Activated naive CD4-positive, alpha-beta T cell (primary cell): ENCODE results near the gene RNF123.
"Not testable (repeated sequence)": the region's sequence is repeated elsewhere in the genome, so short reads cannot be mapped to it uniquely, and the experiment has no call there.

Source experiments
- DNase-seq, 4 experiments: peaks; one replicate each; lab custom pipeline; 2025; lab: John Stamatoyannopoulos, UW

Gene RNF123

DNA sequence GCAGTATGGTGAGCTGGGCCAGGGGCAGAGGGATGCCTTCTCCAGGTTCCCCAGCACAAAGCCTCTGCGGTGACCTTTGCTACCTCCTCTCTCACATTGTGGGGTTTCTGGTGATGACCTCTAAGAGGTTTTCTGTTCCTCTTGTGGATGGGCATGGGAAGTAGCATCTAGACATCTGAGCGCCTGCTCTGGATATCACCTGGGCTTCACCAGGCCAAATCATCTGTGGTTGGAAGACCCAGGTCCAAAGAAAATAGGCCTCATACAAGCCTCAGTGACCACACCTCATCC is 8.2 kb upstream of the RNF123 start:
- DNase-seq = no peak

DNA sequence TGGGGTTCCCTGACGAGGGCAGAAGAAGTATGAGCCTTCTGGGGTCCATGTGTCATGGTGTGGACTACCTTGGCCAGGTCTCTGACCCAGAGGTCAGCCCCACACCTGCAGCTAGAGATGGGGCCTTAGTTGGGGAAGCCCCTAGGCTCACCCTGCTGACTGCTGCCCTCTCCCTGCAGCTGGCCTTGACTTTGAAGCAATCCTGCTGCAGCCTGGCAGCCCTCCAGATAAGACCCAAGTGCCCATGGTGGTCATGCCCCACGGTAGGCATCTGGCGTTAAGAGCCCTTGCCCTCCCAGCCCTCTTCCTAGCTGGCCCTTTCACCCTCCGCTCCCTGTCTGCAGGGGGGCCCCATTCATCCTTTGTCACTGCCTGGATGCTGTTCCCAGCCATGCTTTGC is 7.8 kb upstream of the RNF123 start:
- no peak for DNase-seq

DNA sequence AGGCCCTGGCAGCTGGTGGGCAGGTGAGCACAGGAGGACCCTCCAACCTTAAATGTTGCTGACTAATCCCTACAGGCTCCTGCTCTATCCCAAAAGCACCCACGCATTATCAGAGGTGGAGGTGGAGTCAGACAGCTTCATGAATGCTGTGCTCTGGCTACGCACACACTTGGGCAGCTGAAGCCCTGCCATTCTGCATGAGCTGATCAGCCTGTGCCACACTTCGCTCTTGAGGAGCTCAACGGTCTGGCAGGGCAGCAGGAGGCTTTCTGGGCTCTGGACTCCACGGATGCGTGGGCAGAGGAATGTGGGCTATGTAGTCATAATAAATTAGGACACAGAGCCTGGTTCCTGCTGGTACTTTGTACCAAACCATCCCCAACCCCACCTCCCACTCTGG is 6.2 kb upstream of the RNF123 start:
- no peak for DNase-seq

DNA sequence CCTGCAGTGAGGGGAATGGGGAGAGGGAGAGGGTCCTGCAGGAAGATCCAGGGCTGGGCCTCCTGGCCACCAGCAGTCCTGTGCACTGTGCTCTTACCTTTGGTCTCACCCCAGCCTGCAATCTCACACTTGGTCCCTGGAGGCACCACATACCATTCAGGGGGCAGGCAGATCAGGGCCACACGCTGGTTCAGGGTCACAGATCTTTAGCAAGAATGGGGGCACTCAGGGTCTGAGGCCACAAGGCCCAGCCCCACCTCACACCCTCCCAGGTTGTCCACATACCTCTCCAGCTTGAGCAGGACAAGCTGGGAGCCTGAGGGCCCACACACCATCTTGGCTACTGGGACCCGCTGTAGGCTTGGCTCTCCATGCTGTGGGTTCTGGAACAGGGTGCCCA is 4.9 kb upstream of the RNF123 start:
- DNase-seq = not testable (repeated sequence)

DNA sequence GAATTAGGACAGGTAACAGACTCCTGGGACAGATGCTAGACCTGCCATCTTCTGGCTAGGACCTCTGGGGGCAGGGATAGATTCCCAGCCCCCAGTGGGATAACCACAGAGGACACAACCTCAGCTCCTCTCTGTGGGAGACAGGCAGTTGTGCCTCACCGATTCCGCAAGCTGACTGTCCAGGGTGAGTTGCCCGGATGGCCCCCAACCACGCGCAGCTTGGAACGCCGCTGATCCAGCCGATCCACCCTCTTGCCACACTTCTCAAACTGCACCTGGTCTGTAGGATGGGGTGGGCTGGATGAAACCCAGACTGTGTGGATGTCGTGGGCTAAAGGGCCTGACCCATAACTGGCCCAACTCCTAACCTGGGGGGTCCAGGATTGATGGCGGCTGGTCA is 4.3 kb upstream of the RNF123 start:
- not testable (repeated sequence) for DNase-seq

DNA sequence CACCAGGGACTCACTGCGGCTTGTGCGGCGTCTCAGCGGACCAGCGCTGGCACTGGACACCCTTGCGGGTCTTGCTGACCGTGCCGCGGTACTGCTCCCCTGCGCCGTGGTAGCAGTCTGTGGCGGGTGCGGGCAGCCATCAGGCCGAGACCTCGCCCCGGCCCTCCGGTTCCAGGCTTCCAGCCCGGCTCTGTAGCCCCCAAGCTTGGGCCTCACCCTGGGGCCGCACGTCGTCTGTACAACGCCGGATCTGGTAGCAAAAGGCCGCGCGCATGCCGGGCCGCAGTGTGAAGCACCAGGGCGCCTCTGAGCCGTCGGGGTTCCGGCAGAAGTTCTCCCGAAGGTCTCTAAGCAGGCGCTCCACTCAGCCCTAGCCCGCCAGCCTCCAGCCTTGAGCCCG is 3.5 kb upstream of the RNF123 start:
- DNase-seq = not testable (repeated sequence)

DNA sequence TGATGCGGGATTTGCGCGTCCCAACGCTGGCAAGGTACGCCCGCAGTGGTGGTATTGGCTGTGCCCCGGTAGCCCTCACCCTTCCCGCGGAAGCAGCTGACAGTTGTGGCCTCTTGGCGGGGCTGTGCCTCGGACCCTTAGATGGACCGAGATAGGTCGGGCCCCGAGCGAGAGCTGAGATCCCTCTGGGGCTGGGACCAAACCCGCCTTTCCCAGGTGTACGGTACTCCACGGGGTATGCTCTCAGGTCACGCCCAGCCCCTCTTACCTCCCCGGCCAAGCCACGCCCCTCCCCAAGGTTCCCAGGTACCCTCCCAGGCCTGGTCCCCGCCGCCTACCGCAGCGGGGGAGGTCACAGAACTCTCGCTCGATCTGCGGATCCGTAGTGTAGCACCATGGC is 3.0 kb upstream of the RNF123 start:
- DNase-seq = not testable (repeated sequence)

DNA sequence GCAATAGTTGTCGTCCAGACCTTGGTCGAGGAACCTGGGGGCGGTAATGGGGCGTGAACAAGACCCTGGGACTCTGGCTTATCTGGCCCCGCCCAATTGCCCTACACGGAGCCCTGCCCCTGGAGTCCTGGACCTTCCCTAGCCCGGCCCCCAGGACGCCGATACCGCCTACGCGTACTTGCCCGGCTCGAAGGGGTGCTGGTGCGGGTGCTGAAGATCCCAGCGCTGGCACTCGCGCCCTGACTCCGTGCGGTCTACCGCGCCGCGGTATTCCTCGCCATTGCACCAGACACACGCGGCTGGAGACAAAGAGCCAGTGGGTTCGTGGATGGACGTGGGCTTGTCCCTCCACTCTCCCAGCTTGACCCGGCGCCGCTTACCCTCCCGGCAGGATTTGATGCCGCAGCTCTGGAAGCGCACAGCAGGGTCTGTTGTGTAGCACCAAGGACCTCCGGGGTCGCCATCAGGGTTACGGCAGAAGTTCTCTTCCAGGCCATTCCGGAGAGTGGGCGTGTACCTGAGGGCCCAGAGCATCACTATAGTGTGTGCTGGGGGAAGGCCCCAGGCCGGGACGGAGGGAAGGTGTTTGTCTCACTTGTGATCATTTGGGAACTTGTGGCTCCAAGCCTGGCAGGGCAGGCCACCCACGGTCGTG is 2.5 kb upstream of the RNF123 start:
- not testable (repeated sequence) for DNase-seq

DNA sequence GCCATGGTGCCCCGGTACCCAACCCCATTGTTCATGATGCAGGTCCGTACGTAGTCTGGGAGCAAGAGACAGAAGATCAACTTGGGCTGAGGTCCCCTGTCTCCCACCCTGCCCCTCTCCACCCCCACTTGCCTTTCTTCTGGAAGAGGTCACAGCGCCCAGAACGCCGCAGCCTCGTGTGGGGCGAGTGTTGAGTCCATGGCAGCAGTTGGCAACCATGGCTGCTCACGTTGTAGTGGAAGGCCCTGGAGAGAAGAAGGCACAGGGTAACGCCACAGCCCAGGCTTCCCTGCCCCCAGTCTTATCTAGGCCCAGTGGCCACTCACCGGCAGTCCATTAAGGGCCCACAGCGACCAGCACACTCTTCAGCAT is 1.9 kb upstream of the RNF123 start:
- not testable (repeated sequence) for DNase-seq

DNA sequence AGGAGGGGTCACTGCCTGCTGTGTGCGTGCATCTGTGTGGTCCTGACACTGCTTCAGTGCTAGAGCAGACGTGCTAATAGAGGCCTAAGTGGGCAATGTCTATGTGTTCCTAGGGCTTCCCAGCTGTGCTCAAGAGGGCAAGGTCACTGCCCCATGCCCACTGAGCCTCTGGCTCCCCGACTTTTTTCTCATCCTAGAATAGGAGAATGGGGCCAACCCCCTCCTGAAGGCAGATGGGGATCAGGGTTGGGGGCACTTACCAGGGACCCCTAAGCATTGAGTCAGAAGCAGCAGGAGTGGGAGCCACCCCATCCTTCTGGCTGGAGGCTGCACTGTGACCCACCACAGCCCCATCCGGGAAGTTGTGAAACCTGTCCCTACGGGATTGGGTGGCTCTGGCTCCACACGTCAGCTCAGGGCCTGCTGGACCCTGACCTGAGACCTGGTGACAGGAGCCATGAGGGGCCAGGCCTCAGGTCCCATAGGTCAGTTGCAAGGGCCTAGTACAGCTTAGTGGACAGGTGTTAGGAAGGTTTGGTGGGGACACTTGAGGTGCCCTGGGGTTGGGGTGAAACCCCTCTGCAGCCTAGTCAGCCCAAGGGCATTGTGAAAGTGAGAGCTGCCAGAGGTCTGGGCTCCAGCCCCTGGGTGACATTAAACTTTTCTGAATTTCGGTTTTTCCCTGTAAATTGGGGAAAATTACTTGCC is 865 bp upstream of the RNF123 start:
- DNase-seq = not testable (repeated sequence)

DNA sequence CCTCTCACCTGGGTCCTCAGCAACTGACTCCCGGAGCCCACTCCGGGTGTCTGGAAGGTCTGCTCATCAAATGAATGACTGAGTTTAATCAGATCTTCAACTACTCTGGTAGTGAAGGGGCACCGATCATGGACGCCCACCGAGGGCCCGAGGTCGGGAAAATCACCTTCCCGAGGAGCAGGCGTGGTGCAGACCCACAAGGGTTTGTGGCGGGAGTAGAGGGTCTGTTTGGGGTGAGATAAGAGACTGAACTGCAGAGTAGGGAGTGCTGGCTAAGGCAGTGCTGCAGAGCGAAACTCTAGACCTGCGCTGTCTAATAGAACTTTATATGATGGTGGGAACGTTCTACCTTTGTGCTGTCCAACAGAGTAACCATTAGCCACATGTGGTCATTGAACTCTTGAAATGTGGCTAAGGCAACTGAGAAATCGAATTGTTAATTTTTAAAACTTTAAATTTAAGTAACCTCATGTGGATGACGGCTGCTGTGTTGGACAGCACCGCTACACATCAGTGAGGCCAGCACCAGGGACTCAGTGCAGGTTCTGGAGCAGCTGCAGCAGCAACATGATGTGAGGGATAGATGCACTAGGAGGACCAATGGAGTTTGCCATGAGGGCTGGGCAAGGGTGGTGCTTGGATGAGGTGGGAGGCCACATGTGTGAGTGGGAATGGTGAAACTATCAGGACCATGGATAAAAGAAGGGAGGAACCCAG is 709 bp downstream of the RNF123 start:
- DNase-seq = not testable (repeated sequence)

DNA sequence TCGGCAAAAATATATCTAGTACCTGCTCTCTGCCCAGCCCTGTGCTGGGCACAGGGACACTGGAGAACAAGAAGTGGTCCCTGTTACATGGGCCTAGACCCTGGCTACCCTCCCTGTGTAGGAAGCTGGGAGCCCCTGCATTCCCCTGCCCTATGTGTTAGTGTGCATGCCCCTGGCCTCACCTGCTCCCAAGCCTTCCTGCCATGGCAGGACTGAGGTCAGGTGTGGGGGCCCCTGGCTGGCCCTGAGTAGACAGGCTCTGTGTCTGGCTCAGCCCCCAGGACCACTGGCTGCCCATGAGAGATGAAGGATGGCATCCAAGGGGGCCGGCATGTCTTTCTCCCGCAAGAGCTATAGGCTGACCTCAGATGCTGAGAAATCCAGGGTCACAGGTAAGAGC is 1.5 kb downstream of the RNF123 start:
- DNase-seq = not testable (repeated sequence)

DNA sequence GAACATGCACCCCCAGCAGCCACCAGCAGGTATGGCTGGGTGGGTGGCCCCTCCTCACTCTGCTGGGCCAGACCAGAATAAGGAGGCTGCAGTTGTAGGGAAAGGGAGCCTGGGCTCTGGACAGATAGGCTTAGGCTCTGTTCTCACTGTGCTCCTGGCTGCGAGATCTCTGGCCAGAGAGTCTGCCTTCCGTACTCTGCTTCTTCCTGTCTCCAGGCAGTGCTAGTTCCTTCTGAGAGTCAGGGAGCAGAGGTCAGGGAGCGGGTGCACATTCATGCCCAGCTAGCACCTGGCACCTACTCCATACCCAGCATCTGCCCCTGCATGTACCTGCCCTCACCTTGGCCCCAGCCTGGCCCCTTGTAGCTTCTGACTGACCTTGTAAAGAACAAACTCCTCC is 2.1 kb downstream of the RNF123 start:
- not testable (repeated sequence) for DNase-seq

DNA sequence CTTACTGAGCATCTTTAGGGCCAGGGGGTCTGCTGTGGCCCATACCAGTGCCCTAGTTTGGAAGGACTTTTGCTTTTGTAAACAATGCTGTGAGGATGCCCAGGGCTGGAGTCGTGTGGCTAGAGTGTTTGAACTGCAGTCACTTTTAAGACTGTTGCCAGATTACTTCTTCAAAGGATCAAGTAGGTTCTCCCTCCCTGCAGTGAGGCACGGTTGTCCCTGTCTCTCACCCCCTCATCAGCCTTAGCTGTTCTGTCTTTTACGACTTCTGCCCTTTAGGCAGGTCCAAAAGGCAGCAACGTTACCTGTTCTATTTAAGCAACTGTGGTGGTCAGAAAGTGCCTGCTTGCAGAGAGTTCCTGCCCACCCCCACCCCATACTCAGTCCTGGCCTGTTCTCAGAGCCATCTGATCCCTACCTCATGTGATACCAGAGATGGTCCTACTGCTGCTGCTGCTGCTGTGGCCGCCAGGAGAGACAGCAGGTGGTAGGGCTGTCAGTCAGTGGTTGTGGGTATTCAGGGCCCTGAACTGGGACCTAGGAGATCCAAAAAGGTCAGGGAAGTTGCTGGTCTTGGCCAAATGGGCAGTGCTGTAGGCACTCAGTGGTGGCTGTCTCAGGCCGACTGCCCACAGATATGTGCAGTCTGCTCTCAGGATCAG is 5.2 kb downstream of the RNF123 start:
- not testable (repeated sequence) for DNase-seq

DNA sequence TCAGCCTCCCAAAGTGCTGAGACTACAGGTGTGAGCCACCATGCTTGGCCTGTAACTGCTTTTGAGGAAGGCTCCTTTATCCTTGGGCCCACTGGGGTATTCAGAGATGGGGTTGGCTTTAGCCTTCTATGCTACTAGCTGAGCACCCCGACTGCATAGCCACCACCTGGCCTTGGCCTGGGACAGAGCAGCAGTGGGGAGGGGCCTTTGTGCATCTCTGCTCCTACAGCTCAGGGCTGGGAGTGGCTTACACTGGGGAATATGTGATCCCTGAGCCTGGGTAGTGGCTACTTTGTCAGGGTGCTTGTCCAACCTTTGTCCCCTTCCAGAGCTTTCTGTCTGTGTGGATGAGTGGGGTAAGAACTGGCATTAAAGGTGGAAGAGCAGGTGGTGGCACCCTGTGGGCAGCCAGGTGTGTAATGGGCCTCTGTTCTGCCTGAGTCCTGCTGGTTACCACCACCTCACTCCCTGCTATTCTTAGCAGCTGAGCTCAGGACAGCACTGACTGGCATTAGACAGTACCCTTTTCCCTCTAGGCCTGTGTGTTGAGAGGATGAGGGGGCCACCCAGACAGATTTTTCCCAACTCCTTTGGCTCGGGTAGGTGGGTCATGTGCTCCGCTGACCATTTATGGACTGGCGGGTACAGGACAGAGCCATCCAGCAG is 6.1 kb downstream of the RNF123 start:
- not testable (repeated sequence) for DNase-seq

DNA sequence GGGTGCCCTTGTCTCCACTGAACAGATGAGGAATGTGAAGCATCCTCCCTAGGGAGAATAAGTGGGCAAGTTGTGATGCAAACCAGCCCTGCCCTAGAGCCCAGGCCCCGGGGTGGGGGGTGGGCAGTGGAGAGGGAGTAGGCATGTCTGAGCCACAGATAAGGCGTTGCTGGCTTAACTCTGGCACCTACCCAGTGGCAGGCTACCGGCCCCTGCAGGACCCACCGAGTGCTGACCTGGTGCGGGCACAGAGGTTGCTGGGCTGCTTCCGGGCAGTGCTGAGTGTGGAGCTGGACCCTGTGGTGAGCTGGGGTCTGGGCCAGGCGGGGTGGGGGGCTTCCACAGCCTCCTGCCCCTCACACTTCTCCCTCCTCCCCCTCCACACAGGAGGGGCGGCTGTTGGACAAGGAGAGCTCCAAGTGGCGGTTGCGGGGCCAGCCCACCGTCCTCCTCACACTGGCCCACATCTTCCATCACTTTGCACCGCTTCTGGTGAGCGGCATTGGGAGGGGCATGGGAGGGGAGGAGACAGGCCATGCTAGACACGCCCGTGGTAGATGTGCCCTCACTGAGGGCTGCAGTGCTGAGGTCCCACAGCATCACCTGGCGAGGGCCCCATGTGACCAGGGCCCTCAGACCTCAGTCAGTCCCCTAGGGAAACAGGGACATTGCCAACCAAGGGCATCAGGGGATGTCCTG is 10.1 kb downstream of the RNF123 start:
- no peak for DNase-seq

DNA sequence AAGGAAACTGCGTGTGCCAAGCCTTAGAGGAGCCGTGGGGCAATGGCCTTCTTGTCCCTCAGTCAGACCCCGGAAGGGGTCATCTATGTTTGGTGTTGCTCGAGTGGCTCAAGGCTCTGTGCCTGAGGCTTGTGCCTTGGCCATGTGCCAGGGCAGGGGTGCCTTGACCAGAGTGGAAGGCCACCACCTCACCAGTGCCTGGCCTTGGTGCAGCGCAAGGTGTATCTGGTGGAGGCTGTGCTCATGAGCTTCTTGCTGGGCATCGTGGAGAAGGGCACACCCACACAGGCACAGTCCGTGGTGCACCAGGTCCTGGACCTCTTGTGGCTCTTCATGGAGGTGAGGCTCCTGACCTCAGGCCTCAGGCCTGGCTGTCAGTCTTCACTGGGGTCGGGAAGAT is 10.7 kb downstream of the RNF123 start:
- DNase-seq = no peak

DNA sequence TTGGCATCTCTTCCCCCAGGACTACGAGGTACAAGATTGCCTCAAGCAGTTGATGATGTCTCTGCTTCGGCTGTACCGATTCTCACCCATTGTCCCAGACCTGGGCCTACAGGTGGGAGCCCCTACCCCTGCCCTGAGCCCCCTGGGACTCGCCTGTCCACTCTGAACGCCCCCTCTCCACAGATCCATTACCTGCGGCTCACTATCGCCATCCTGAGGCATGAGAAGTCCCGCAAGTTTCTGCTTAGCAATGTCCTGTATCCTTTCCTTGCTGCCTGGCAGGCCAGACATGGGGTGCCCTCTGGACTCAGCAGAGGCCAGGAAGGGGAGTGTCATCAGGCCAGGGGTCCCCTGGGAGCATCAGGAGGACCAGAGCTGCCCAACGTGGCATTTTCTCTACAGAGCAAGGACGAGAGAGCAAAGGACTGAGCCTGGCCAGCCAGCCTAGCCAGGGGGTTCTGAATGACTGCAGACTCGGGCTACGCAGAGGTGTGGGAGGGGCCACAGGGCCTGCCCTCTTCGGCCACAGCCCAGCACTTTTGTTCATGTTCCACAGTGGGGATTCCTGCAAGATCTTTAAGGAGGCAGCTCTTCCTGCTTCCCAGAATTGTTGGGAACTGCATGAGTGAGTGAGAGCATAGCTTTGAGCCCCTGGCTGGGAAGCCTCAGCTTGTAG is 11.2 kb downstream of the RNF123 start:
- no peak for DNase-seq

DNA sequence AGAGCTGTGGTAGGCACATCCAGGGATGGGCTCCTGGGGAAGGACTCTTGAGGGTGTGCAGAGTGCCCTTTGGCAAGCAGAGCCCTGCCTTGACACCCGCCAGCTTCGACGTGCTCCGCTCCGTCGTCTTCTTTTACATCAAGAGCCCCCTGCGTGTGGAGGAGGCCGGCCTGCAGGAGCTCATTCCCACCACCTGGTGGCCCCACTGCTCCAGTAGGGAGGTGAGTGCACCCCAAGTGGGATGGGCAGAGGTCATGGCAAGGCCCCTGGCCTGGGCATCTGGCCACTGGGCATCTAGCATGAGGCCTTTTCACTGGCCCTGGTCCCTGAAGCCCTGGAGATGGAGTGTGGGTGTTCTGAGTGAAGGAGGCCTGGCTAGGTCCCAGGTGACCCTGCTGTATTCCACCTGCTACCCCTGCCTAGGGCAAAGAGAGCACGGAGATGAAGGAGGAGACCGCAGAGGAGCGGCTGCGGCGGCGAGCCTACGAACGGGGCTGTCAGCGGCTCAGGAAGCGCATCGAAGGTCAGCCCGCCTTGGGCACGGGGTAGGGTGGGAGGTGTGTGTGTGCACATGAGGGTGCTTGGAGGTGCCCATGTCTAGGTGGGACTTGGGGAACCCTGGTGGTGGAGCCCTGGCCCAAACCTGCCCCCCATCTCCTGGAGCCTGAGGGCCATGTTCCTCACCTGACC is 12.2 kb downstream of the RNF123 start:
- DNase-seq = no peak

DNA sequence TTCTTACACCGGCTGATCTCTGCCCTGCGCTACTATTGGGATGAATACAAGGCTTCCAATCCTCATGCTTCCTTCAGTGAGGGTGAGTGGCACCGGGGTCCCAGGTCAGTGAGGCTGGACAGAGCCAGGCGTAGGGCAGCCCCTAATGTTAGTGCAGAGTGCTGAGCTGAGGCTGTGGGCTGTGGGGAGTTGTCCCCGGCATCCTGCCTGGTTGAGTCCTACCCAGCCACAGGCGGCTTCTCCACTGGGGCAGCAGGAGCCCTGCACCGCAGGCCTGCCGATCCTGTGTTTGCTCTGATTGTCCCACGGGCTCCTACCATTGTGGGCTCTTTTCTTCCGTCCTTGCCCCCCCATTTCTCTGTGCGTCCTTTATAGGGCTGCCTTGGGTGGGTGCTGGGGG is 13.3 kb downstream of the RNF123 start:
- no peak for DNase-seq
